ENCODE measurements around the gene KATNAL1. TPM values are rescaled to one million over a fixed set of nuclear protein-coding genes. Genes with fewer than 3 reads are reported as not detected.
"Not testable (repeated sequence)": the region's sequence is repeated elsewhere in the genome, so short reads cannot be mapped to it uniquely, and the experiment has no call there.

The KATNAL1 gene
- total RNA-seq, 2 experiments from 2014 or later, result 10.6 to 12.3 TPM

- ChIA-PET POLR2A (no interaction called here), CTCF (interaction anchor here (2.3 kb wide), 1 partner anchor 47 kb away, joined by 5 read pairs; no protein-coding TSS in a partner anchor)
Observed at GRCh38 chr13:30179597-30180276, 127.6 kb downstream of the KATNAL1 start.

GRCh38 chr13:30178976-30179375, 128.4 kb downstream of the KATNAL1 start:
- ChIA-PET CTCF (interaction anchor here (2.3 kb wide), 1 partner anchor 46 kb away, joined by 5 read pairs; no protein-coding TSS in a partner anchor), POLR2A (no interaction called here)

- POLR2A ChIA-PET, result no interaction called here
- CTCF ChIA-PET, result interaction anchor here (0.6 to 1.5 kb wide), 3 partner anchors 16 to 177 kb away, joined by 3 to 4 read pairs (median 3); no protein-coding TSS in a partner anchor
Observed at GRCh38 chr13:30175166-30175565, 132.2 kb downstream of the KATNAL1 start.

- POLR2A ChIA-PET, result not testable (repeated sequence)
Observed at GRCh38 chr13:30174250-30174649, 133.1 kb downstream of the KATNAL1 start.

GRCh38 chr13:30173303-30173610, 134.1 kb downstream of the KATNAL1 start:
- POLR2A ChIA-PET, result no interaction called here
- CTCF ChIA-PET, result no interaction called here

More at GRCh38 chr13:30174250-30174649, 133.1 kb downstream of the KATNAL1 start:
- CTCF ChIA-PET, result interaction anchor here (1.5 kb wide), 1 partner anchor 42 kb away, joined by 4 read pairs; no protein-coding TSS in a partner anchor

GRCh38 chr13:30172593-30173302, 134.6 kb downstream of the KATNAL1 start:
- ChIA-PET CTCF (no interaction called here), POLR2A (no interaction called here)

- ChIA-PET CTCF (no interaction called here), POLR2A (no interaction called here)
Observed at GRCh38 chr13:30170569-30170968, 136.8 kb downstream of the KATNAL1 start.

GRCh38 chr13:30169442-30169841, 137.9 kb downstream of the KATNAL1 start:
- ChIA-PET CTCF (interaction anchor here (0.8 to 1.8 kb wide), 3 partner anchors 11 to 137 kb away, joined by 5 to 7 read pairs (median 5); no protein-coding TSS in a partner anchor), POLR2A (interaction anchor here (0.6 kb wide), 1 partner anchor 210 kb away, joined by 7 read pairs; no protein-coding TSS in a partner anchor)

- CTCF ChIA-PET, result no interaction called here
Observed at GRCh38 chr13:30165796-30166195, 141.6 kb downstream of the KATNAL1 start.

GRCh38 chr13:30165071-30165470, 142.3 kb downstream of the KATNAL1 start:
- POLR2A ChIA-PET, result no interaction called here
- CTCF ChIA-PET, result no interaction called here

More at GRCh38 chr13:30165796-30166195, 141.6 kb downstream of the KATNAL1 start:
- POLR2A ChIA-PET, result interaction anchor here (0.5 kb wide), 1 partner anchor 34 kb away, joined by 7 read pairs; no protein-coding TSS in a partner anchor

GRCh38 chr13:30164146-30164545, 143.2 kb downstream of the KATNAL1 start:
- CTCF ChIA-PET, result interaction anchor here (2.2 kb wide), 1 partner anchor 32 kb away, joined by 9 read pairs; no protein-coding TSS in a partner anchor
- POLR2A ChIA-PET, result no interaction called here

GRCh38 chr13:30163441-30163840, 143.9 kb downstream of the KATNAL1 start:
- POLR2A ChIA-PET, result no interaction called here
- CTCF ChIA-PET, result interaction anchor here (2.2 kb wide), 1 partner anchor 31 kb away, joined by 9 read pairs; no protein-coding TSS in a partner anchor

- POLR2A ChIA-PET, result interaction anchor here (2.6 to 3.6 kb wide), 2 partner anchors 13 to 27 kb away, joined by 11 to 17 read pairs; no protein-coding TSS in a partner anchor
- CTCF ChIA-PET, result interaction anchor here (1.1 to 3.9 kb wide), 6 partner anchors 10 to 176 kb away, joined by 3 to 50 read pairs (median 7); no protein-coding TSS in a partner anchor
Observed at GRCh38 chr13:30159446-30159839, 147.9 kb downstream of the KATNAL1 start.

GRCh38 chr13:30158774-30159445, 148.4 kb downstream of the KATNAL1 start:
- POLR2A ChIA-PET, result interaction anchor here (0.5 to 3.6 kb wide), 3 partner anchors 13 to 204 kb away, joined by 3 to 17 read pairs (median 11); no protein-coding TSS in a partner anchor
- CTCF ChIA-PET, result interaction anchor here (0.7 to 3.9 kb wide), 11 partner anchors 10 to 305 kb away, joined by 3 to 50 read pairs (median 4); no protein-coding TSS in a partner anchor

GRCh38 chr13:30157616-30157993, 149.7 kb downstream of the KATNAL1 start:
- CTCF ChIA-PET, result interaction anchor here (1.1 to 3.9 kb wide), 8 partner anchors 11 to 43 kb away, joined by 3 to 50 read pairs (median 6); no protein-coding TSS in a partner anchor
- POLR2A ChIA-PET, result interaction anchor here (1.0 to 3.6 kb wide), 4 partner anchors 9 to 25 kb away, joined by 3 to 17 read pairs (median 8); no protein-coding TSS in a partner anchor

GRCh38 chr13:30156826-30157615, 150.3 kb downstream of the KATNAL1 start:
- CTCF ChIA-PET, result interaction anchor here (1.6 to 3.9 kb wide), 3 partner anchors 12 to 24 kb away, joined by 4 to 50 read pairs (median 9); no protein-coding TSS in a partner anchor
- POLR2A ChIA-PET, result interaction anchor here (1.0 to 3.6 kb wide), 4 partner anchors 9 to 24 kb away, joined by 3 to 17 read pairs (median 8); no protein-coding TSS in a partner anchor

- CTCF ChIA-PET, result interaction anchor here (1.6 to 3.9 kb wide), 3 partner anchors 11 to 24 kb away, joined by 4 to 50 read pairs (median 9); no protein-coding TSS in a partner anchor
- POLR2A ChIA-PET, result interaction anchor here (3.6 kb wide), 1 partner anchor 10 kb away, joined by 17 read pairs; no protein-coding TSS in a partner anchor
Observed at GRCh38 chr13:30156270-30156669, 151.1 kb downstream of the KATNAL1 start.

- ChIA-PET CTCF (interaction anchor here (1.2 kb wide), 1 partner anchor 22 kb away, joined by 4 read pairs; no protein-coding TSS in a partner anchor), POLR2A (no interaction called here)
Observed at GRCh38 chr13:30154931-30155330, 152.4 kb downstream of the KATNAL1 start.
